HEK293 (cell line): ENCODE measurements around the gene LRRC8D.

Experiments used
- CTCF ChIP-seq: fragments of 450-650 bp; formaldehyde crosslinking; IDR thresholded peaks from 2 replicates; pipeline ENCODE4 v1.5.1; 2016; ENCODE audit warnings: missing biosample characterization, missing genetic modification characterization
- GFI1B ChIP-seq: fragments of 450-650 bp; formaldehyde crosslinking; IDR thresholded peaks from 2 replicates; pipeline ENCODE4 v1.5.1; 2016; ENCODE audit warnings: missing biosample characterization, missing genetic modification characterization
- KLF7 ChIP-seq: fragments of 450-650 bp; formaldehyde crosslinking; IDR thresholded peaks from 2 replicates; pipeline ENCODE4 v1.5.1; 2016; ENCODE audit warnings: missing biosample characterization, missing genetic modification characterization, borderline replicate concordance
- PBX3 ChIP-seq: sonication (generic); formaldehyde crosslinking; IDR thresholded peaks from 2 replicates; pipeline ENCODE4 v1.8.1; 2022; ENCODE audit warnings: mild to moderate bottlenecking, moderate library complexity, missing genetic modification reagents
- REST ChIP-seq: fragments of 450-650 bp; formaldehyde crosslinking; IDR thresholded peaks from 2 replicates; pipeline ENCODE4 v1.5.1; 2016; ENCODE audit warnings: missing biosample characterization, missing genetic modification characterization
- TRIM28 ChIP-seq: IDR thresholded peaks from 2 replicates; pipeline ENCODE4 v1.6.1; 2011; ENCODE audit warnings: low read length, control low read depth, borderline replicate concordance
- ZFP3 ChIP-seq: fragments of 450-650 bp; formaldehyde crosslinking; IDR thresholded peaks from 2 replicates; pipeline ENCODE4 v1.5.1; 2016; ENCODE audit warnings: low read depth, missing biosample characterization, missing genetic modification characterization
- ZNF155 ChIP-seq: fragments of 450-650 bp; formaldehyde crosslinking; IDR thresholded peaks from 2 replicates; pipeline ENCODE4 v1.5.1; 2016; ENCODE audit warnings: missing biosample characterization, missing genetic modification characterization
- ZNF175 ChIP-seq: fragments of 450-650 bp; formaldehyde crosslinking; IDR thresholded peaks from 2 replicates; pipeline ENCODE4 v1.5.1; 2016; ENCODE audit warnings: missing biosample characterization, missing genetic modification characterization
- ZNF184 ChIP-seq: fragments of 450-650 bp; IDR thresholded peaks from 2 replicates; pipeline ENCODE4 v1.5.1; 2018; ENCODE audit warnings: missing biosample characterization, mild to moderate bottlenecking, missing genetic modification characterization
- ZNF747 ChIP-seq: fragments of 450-650 bp; formaldehyde crosslinking; IDR thresholded peaks from 2 replicates; pipeline ENCODE4 v1.5.1; 2016; ENCODE audit warnings: missing biosample characterization, missing genetic modification characterization

- TF ChIP-seq ZNF155 (no peak), CTCF (tag by site-specific recombination) (no peak), TRIM28 (no peak), PBX3 (CRISPR knock-in tag) (no peak), ZNF175 (tag by site-specific recombination) (no peak), GFI1B (tag by site-specific recombination) (no peak), ZFP3 (tag by site-specific recombination) (no peak), ZNF747 (no peak), REST (tag by site-specific recombination) (no peak), ZNF184 (tag by site-specific recombination) (no peak), KLF7 (no peak)
These were observed 150.8 kb downstream of the LRRC8D start for GRCh38 chr1:89971600-89971999.
